K562 (cell line): Measurements from ENCODE around the gene ERICH2. TPM values are rescaled to one million over a fixed set of nuclear protein-coding genes. Genes with fewer than 3 reads are reported as not detected.

Experiments used
- CBX5 ChIP-seq: IDR thresholded peaks from 2 replicates; pipeline ENCODE4 v1.6.1; 2014; ENCODE audit warnings: low read depth, borderline replicate concordance
- GABPA ChIP-seq: fragments of 200-800 bp; sonication (Bioruptor generic); conservative IDR thresholded peaks from 2 replicates; pipeline ENCODE4 v1.6.1; 2016; ENCODE audit warnings: low read depth, missing genetic modification characterization, missing compliant biosample characterization
- KLF1 ChIP-seq: fragments of 450-650 bp; IDR thresholded peaks from 2 replicates; pipeline ENCODE4 v1.6.1; 2016; ENCODE audit warnings: missing genetic modification characterization, missing compliant biosample characterization
- MCM2 ChIP-seq: fragments of 450-650 bp; IDR thresholded peaks from 2 replicates; pipeline ENCODE4 v1.6.1; 2017; ENCODE audit warnings: low read depth, mild to moderate bottlenecking
- MCM7 ChIP-seq, 2 experiments: fragments of 450-650 bp; IDR thresholded peaks; 2 replicates each; pipeline ENCODE4 v1.6.1; 2016 to 2018
- MYNN ChIP-seq, 2 experiments: sonication (generic); formaldehyde crosslinking in 1 of 2; IDR thresholded peaks; 2 replicates each; pipeline versions ENCODE4 v1.5.0 to v1.6.1; 2016 to 2020; ENCODE audit warnings: antibody characterized with exemption in 1 of 2, missing genetic modification reagents in 1 of 2
- POLR3G ChIP-seq: IDR thresholded peaks from 2 replicates; pipeline ENCODE4 v1.6.1; 2011; ENCODE audit not compliant: insufficient read length, insufficient replicate concordance; ENCODE audit errors: extremely low read depth
- PRMT5 ChIP-seq: sonication (generic); formaldehyde crosslinking; IDR thresholded peaks from 2 replicates; pipeline ENCODE4 v1.5.0; 2020; ENCODE audit warnings: missing genetic modification reagents
- PRPF4 ChIP-seq: fragments of 200-400 bp; formaldehyde crosslinking; IDR thresholded peaks from one replicate; pipeline ENCODE4 v1.6.1; 2017; ENCODE audit warnings: low read length, low read depth, mild to moderate bottlenecking; ENCODE audit not compliant: insufficient read depth, poor library complexity, severe bottlenecking
- RBM15 ChIP-seq: fragments of 200-400 bp; formaldehyde crosslinking; IDR thresholded peaks from 2 replicates; pipeline ENCODE4 v1.6.1; 2018; ENCODE audit warnings: mild to moderate bottlenecking, low read length, moderate library complexity; ENCODE audit not compliant: insufficient read depth
- RFX7 ChIP-seq: fragments of 250-450 bp; sonication (Bioruptor Pico); IDR thresholded peaks from 2 replicates; pipeline ENCODE4 v1.5.1; 2021; ENCODE audit warnings: mild to moderate bottlenecking
- SETDB1 ChIP-seq: IDR thresholded peaks from one replicate; pipeline ENCODE4 v1.6.1; 2012; ENCODE audit warnings: low read length, control low read depth, inconsistent platforms
- SIRT6 ChIP-seq: IDR thresholded peaks from one replicate; pipeline ENCODE4 v1.6.1; 2012; ENCODE audit warnings: low read depth, mild to moderate bottlenecking, control low read depth, inconsistent platforms, low read length, moderate library complexity
- SPI1 ChIP-seq: IDR thresholded peaks from 2 replicates; pipeline ENCODE4 v1.6.1; 2011; ENCODE audit warnings: low read depth, low read length, control low read depth, borderline replicate concordance
- SRF ChIP-seq, 2 experiments: fragments of 250-450, 450-650 bp in 1 of 2; sonication (Bioruptor Pico) in 1 of 2; sonication (generic) in 1 of 2; formaldehyde crosslinking; IDR thresholded peaks; 2 replicates each; pipeline versions ENCODE4 v1.5.0 to v1.5.1; 2020 to 2022; ENCODE audit warnings: mild to moderate bottlenecking in 1 of 2, missing genetic modification reagents in 1 of 2
- STAT5B ChIP-seq: fragments of 250-450 bp; sonication (Bioruptor Pico); IDR thresholded peaks from 2 replicates; pipeline ENCODE4 v1.8.0; 2021; ENCODE audit warnings: mild to moderate bottlenecking, inconsistent platforms
- TARDBP ChIP-seq: fragments of 450-650 bp; IDR thresholded peaks from 2 replicates; pipeline ENCODE4 v1.6.1; 2016
- XRCC5 ChIP-seq: fragments of 200-400 bp; formaldehyde crosslinking; IDR thresholded peaks from 2 replicates; pipeline ENCODE4 v1.6.1; 2017; ENCODE audit warnings: low read depth, mild to moderate bottlenecking, low read length
- ZFP36 ChIP-seq: fragments of 150-350 bp; IDR thresholded peaks from 2 replicates; pipeline ENCODE4 v1.6.1; 2018; ENCODE audit warnings: low read length, low read depth; ENCODE audit not compliant: partially characterized antibody
- ZNF124 ChIP-seq: sonication (generic); formaldehyde crosslinking; IDR thresholded peaks from 2 replicates; pipeline ENCODE4 v1.8.1; 2022; ENCODE audit warnings: missing genetic modification reagents
- ZNF197 ChIP-seq: fragments of 200-800 bp; sonication (Bioruptor generic); IDR thresholded peaks from 2 replicates; pipeline ENCODE4 v1.6.1; 2016; ENCODE audit warnings: low read depth, missing genetic modification characterization, missing compliant biosample characterization
- ZNF561 ChIP-seq: fragments of 450-650 bp; formaldehyde crosslinking; conservative IDR thresholded peaks from 2 replicates; pipeline ENCODE4 v1.4.0; 2020; ENCODE audit warnings: mild to moderate bottlenecking, moderate library complexity
- polyA plus RNA-seq, 8 experiments: library from polyadenylated mRNA; depleted of rRNA in 4 of 8; stranded (reverse) in 5 of 8; unstranded in 3 of 8; fragments of >200 nt; fragmentation: Nextera tagmentation in 2 of 8; fragmentation: Illumina TruSeq in 1 of 8; extraction: Ambion mirVana in 2 of 8; extraction: Trizol in 1 of 8; gene quantifications; 2 replicates each; pipeline versions ENCODE4 v1.2.1 to v1.2.3, GENCODE V29; 2011 to 2014; ENCODE audit warnings: inconsistent platforms in 1 of 8, missing spikeins in 1 of 8
- total RNA-seq, 7 experiments: library from RNA; depleted of rRNA in 6 of 7; stranded (reverse); fragments of >200 nt in 6 of 7; fragmentation: Illumina TruSeq in 2 of 7; extraction: Trizol in 2 of 7; gene quantifications; 2 replicates each; pipeline versions ENCODE4 v1.2.1 to v1.2.3, GENCODE V29; 2011 to 2021; ENCODE audit warnings: low replicate concordance in 1 of 7
- TF ChIP-seq, protein P1 (sequence below): sonication (generic); formaldehyde crosslinking; IDR thresholded peaks from 2 replicates; pipeline ENCODE4 v1.8.1; 2023; ENCODE audit warnings: mild to moderate bottlenecking, missing genetic modification reagents, moderate library complexity
- TF ChIP-seq, protein P2 (sequence below): fragments of 250-450 bp; sonication (Bioruptor Pico); IDR thresholded peaks from 2 replicates; pipeline ENCODE4 v1.4.0; 2020; ENCODE audit warnings: mild to moderate bottlenecking, moderate library complexity, borderline replicate concordance
- TF ChIP-seq, protein P3 (sequence below), 2 experiments: fragments of 450-650 bp in 1 of 2; sonication (generic) in 1 of 2; formaldehyde crosslinking; conservative IDR thresholded peaks; 2 replicates each; pipeline versions ENCODE4 v1.4.0 to v1.8.1; 2020 to 2022; ENCODE audit warnings: mild to moderate bottlenecking in 1 of 2, missing genetic modification reagents in 1 of 2

ERICH2 gene
- total and polyA plus RNA-seq, 9 of the 15 experiments (the other 6 are each of a cell fraction or from before 2014, with no cell fraction given), result 0.85 to 2.4 (median 1.6) TPM

DNA sequence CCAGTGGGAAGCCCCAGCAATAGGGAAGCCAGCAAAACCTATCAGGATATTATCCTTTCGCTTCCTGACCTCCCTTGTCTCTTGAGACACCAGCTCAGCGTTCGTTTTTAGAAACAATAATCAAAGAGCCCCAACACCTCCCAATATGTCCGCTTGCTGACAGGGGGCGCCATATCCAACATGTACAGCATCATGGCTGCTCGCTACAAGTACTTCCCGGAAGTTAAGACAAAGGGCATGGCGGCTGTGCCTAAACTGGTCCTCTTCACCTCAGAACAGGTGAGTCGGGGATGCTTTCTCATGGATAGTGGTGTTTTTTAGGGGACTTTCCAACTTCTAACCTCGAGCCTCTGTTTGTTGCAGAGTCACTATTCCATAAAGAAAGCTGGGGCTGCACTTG is 75.2 kb downstream of the ERICH2 start (continued):
- no peak for TF ChIP-seq SRF (CRISPR knock-in tag; IDR thresholded peaks at IDR 0.05)
- no peak for TF ChIP-seq TARDBP
- no peak for TF ChIP-seq MYNN (IDR thresholded peaks at IDR 0.05)
- TF ChIP-seq MYNN (CRISPR knock-in tag; IDR thresholded peaks at IDR 0.05), result no peak
- TF ChIP-seq, protein P1, sequence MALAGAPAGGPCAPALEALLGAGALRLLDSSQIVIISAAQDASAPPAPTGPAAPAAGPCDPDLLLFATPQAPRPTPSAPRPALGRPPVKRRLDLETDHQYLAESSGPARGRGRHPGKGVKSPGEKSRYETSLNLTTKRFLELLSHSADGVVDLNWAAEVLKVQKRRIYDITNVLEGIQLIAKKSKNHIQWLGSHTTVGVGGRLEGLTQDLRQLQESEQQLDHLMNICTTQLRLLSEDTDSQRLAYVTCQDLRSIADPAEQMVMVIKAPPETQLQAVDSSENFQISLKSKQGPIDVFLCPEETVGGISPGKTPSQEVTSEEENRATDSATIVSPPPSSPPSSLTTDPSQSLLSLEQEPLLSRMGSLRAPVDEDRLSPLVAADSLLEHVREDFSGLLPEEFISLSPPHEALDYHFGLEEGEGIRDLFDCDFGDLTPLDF (CRISPR knock-in tag), result no peak
- TF ChIP-seq RBM15, result no peak
- no peak for TF ChIP-seq SPI1
- no peak for TF ChIP-seq MCM2
- TF ChIP-seq, protein P2, sequence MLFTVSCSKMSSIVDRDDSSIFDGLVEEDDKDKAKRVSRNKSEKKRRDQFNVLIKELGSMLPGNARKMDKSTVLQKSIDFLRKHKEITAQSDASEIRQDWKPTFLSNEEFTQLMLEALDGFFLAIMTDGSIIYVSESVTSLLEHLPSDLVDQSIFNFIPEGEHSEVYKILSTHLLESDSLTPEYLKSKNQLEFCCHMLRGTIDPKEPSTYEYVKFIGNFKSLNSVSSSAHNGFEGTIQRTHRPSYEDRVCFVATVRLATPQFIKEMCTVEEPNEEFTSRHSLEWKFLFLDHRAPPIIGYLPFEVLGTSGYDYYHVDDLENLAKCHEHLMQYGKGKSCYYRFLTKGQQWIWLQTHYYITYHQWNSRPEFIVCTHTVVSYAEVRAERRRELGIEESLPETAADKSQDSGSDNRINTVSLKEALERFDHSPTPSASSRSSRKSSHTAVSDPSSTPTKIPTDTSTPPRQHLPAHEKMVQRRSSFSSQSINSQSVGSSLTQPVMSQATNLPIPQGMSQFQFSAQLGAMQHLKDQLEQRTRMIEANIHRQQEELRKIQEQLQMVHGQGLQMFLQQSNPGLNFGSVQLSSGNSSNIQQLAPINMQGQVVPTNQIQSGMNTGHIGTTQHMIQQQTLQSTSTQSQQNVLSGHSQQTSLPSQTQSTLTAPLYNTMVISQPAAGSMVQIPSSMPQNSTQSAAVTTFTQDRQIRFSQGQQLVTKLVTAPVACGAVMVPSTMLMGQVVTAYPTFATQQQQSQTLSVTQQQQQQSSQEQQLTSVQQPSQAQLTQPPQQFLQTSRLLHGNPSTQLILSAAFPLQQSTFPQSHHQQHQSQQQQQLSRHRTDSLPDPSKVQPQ (CRISPR knock-in tag), result no peak
- no peak for TF ChIP-seq POLR3G
- no peak for TF ChIP-seq RFX7 (CRISPR knock-in tag)
- TF ChIP-seq ZNF197 (CRISPR knock-in tag), result no peak
- no peak for TF ChIP-seq MCM7 (IDR thresholded peaks at IDR 0.05)
- no peak for TF ChIP-seq PRPF4
- TF ChIP-seq, protein P3, sequence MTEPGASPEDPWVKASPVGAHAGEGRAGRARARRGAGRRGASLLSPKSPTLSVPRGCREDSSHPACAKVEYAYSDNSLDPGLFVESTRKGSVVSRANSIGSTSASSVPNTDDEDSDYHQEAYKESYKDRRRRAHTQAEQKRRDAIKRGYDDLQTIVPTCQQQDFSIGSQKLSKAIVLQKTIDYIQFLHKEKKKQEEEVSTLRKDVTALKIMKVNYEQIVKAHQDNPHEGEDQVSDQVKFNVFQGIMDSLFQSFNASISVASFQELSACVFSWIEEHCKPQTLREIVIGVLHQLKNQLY (CRISPR knock-in tag; conservative IDR thresholded peaks at IDR 0.05), result no peak
- no peak for TF ChIP-seq XRCC5
- TF ChIP-seq SIRT6, result no peak
- TF ChIP-seq GABPA (tag), result 0 out of 2 replicates have a peak, but pooled peaks have one; percentile 26
- no peak for TF ChIP-seq ZFP36
- no peak for TF ChIP-seq ZNF561 (CRISPR knock-in tag)
- no peak for TF ChIP-seq STAT5B (CRISPR knock-in tag)
- no peak for TF ChIP-seq ZNF124 (CRISPR knock-in tag)
- no peak for TF ChIP-seq KLF1 (tag)
- TF ChIP-seq CBX5, result 0 out of 2 replicates have a peak, but pooled peaks have one; percentile 60
- TF ChIP-seq PRMT5 (CRISPR knock-in tag), result no peak
- TF ChIP-seq SETDB1, result no peak
